ENCODE measurements around the gene PTPRD. TPM values are rescaled to one million over a fixed set of nuclear protein-coding genes. Genes with fewer than 3 reads are reported as not detected.

Gene PTPRD
- total RNA-seq, 2 experiments from 2014 or later, result 0.03 TPM; not detected in 1

GRCh38 chr9:10523164-10523563, 89.6 kb downstream of the PTPRD start:
- Histone ChIP-seq H4K20me1 (ENCODE audit: insufficient read depth, low read length) (no peaks in the 10 kb centered on the region), H3K9me2 (ENCODE audit: insufficient read depth, low read length) (no peaks in the 10 kb centered on the region), H3K79me2 (ENCODE audit: insufficient read depth, low read depth, low read length) (no peaks in the 10 kb centered on the region), H3K36me3 (ENCODE audit: insufficient read depth, low read length) (no peaks in the 10 kb centered on the region), H3K4me1 (ENCODE audit: insufficient read depth, low read length, poor library complexity, severe bottlenecking) (no peaks in the 10 kb centered on the region), H3K9me3 (ENCODE audit: low read length) (no peaks in the 10 kb centered on the region), H3K4me2 (ENCODE audit: low read length) (no peak overlapping the region), H3K4me3 (ENCODE audit: low read depth, low read length, poor library complexity, severe bottlenecking) (no peak overlapping the region), H3K27ac (ENCODE audit: low read depth, low read length, poor library complexity, severe bottlenecking) (no peak overlapping the region), H2AFZ (ENCODE audit: low read length) (no peak overlapping the region)
- intact Hi-C loops (cut with micrococcal nuclease; ENCODE audit: unreplicated experiment), result no loop called here
- DNase-seq (ENCODE audit: low spot score), result no peak
- no peak for TF ChIP-seq CTCF (conservative IDR thresholded peaks at IDR 0.05; ENCODE audit: low read length)
- no peak for TF ChIP-seq EZH2phosphoT487 (IDR thresholded peaks at IDR 0.05; ENCODE audit: borderline replicate concordance, low read depth, low read length)
- BruUV-seq (replicated peaks), result no TSS peak
- CTCF ChIA-PET (ENCODE audit: unreplicated experiment), result no interaction called here
- POLR2A ChIA-PET, result no interaction called here

- Histone ChIP-seq H2AFZ (ENCODE audit: low read length) (no peak overlapping the region), H3K9me2 (ENCODE audit: insufficient read depth, low read length) (no peaks in the 10 kb centered on the region), H3K9me3 (ENCODE audit: low read length) (peaks cover 7% of the 10 kb centered on the region; the same call in 1 of the 2 replicates), H4K20me1 (ENCODE audit: insufficient read depth, low read length) (no peaks in the 10 kb centered on the region), H3K4me1 (ENCODE audit: insufficient read depth, low read length, poor library complexity, severe bottlenecking) (no peaks in the 10 kb centered on the region), H3K27ac (ENCODE audit: low read depth, low read length, poor library complexity, severe bottlenecking) (no peak overlapping the region), H3K79me2 (ENCODE audit: insufficient read depth, low read depth, low read length) (no peaks in the 10 kb centered on the region), H3K36me3 (ENCODE audit: insufficient read depth, low read length) (no peaks in the 10 kb centered on the region), H3K4me3 (ENCODE audit: low read depth, low read length, poor library complexity, severe bottlenecking) (no peak overlapping the region), H3K4me2 (ENCODE audit: low read length) (no peak overlapping the region)
- intact Hi-C loops (cut with micrococcal nuclease; ENCODE audit: unreplicated experiment), result no loop called here
- TF ChIP-seq EZH2phosphoT487 (IDR thresholded peaks at IDR 0.05; ENCODE audit: borderline replicate concordance, low read depth, low read length) (no peak), CTCF (conservative IDR thresholded peaks at IDR 0.05; ENCODE audit: low read length) (no peak)
- no TSS peak for BruUV-seq (replicated peaks)
- ChIA-PET POLR2A (no interaction called here), CTCF (ENCODE audit: unreplicated experiment) (no interaction called here)
- no peak for DNase-seq (ENCODE audit: low spot score)
Measured at GRCh38 chr9:10512144-10512543, 100.7 kb downstream of the PTPRD start.

GRCh38 chr9:10488937-10489336, 123.9 kb downstream of the PTPRD start:
- H3K9me2 ChIP-seq (ENCODE audit: insufficient read depth, low read length), result no peaks in the 10 kb centered on the region
- H2AFZ ChIP-seq (ENCODE audit: low read length), result no peak overlapping the region
- H3K79me2 ChIP-seq (ENCODE audit: insufficient read depth, low read depth, low read length), result no peaks in the 10 kb centered on the region
- no peak overlapping the region for H3K4me2 ChIP-seq (ENCODE audit: low read length)
- no peaks in the 10 kb centered on the region for H3K4me1 ChIP-seq (ENCODE audit: insufficient read depth, low read length, poor library complexity, severe bottlenecking)
- intact Hi-C loops (cut with micrococcal nuclease; ENCODE audit: unreplicated experiment), result no loop called here
- no peaks in the 10 kb centered on the region for H3K36me3 ChIP-seq (ENCODE audit: insufficient read depth, low read length)
- H3K4me3 ChIP-seq (ENCODE audit: low read depth, low read length, poor library complexity, severe bottlenecking), result no peak overlapping the region
- no TSS peak for BruUV-seq (replicated peaks)
- POLR2A ChIA-PET, result no interaction called here
- H3K9me3 ChIP-seq (ENCODE audit: low read length), result no peaks in the 10 kb centered on the region
- TF ChIP-seq EZH2phosphoT487 (IDR thresholded peaks at IDR 0.05; ENCODE audit: borderline replicate concordance, low read depth, low read length), result no peak
- TF ChIP-seq CTCF (conservative IDR thresholded peaks at IDR 0.05; ENCODE audit: low read length), result no peak
- no peak for DNase-seq (ENCODE audit: low spot score)
- CTCF ChIA-PET (ENCODE audit: unreplicated experiment), result no interaction called here
- H3K27ac ChIP-seq (ENCODE audit: low read depth, low read length, poor library complexity, severe bottlenecking), result no peak overlapping the region
- H4K20me1 ChIP-seq (ENCODE audit: insufficient read depth, low read length), result no peaks in the 10 kb centered on the region

All from OCI-LY7 (cell line).